Gastrocnemius medialis (tissue), 4 donors: ENCODE results near the gene NPTN. TPM values are rescaled to one million over a fixed set of nuclear protein-coding genes. Genes with fewer than 3 reads are reported as not detected.

ENCODE experiments used
- ATAC-seq, 2 donors: fragments of 150-250 bp; one replicate each; pipeline ENCODE4 v1.9.1; 2016
- DNase-seq, 2 donors: peaks; one replicate each; pipeline ENCODE4 v3.0.0-alpha.2; 2019
- H3K27ac ChIP-seq, 4 donors: fragments of 200-600 bp; sonication (generic); 1 replicate in 1 of 4; 2 replicates in 3 of 4; pipeline ENCODE4 v1.5.1; 2016 to 2018; ENCODE audit warnings: mild to moderate bottlenecking in 2 of 4, moderate library complexity in 1 of 4
- H3K27me3 ChIP-seq, 3 donors: fragments of 200-600 bp; sonication (generic) in 2 of 3; 1 replicate in 1 of 3; 2 replicates in 2 of 3; pipeline versions ENCODE4 v1.5.1 to v1.6.0; 2016 to 2019; ENCODE audit warnings: mild to moderate bottlenecking in 1 of 3, moderate library complexity in 1 of 3
- H3K36me3 ChIP-seq, 2 donors: fragments of 200-600 bp; sonication (generic) in 1 of 2; one replicate each; pipeline ENCODE4 v1.5.1; 2017 to 2018
- H3K4me1 ChIP-seq, 2 donors: fragments of 200-600 bp; sonication (generic) in 1 of 2; one replicate each; pipeline ENCODE4 v1.5.1; 2016 to 2017; ENCODE audit warnings: mild to moderate bottlenecking in 2 of 2
- H3K4me3 ChIP-seq, 4 donors: fragments of 200-600 bp; sonication (generic) in 3 of 4; 1 replicate in 1 of 4; 2 replicates in 3 of 4; pipeline ENCODE4 v1.5.1; 2016 to 2019; ENCODE audit warnings: mild to moderate bottlenecking in 2 of 4
- H3K9me3 ChIP-seq, 3 donors: fragments of 200-600 bp; sonication (generic) in 2 of 3; 1 replicate in 1 of 3; 2 replicates in 2 of 3; pipeline ENCODE4 v1.5.1; 2016 to 2019
- POLR2A ChIP-seq, 2 donors: fragments of 450-650 bp; IDR thresholded peaks; one replicate each; pipeline ENCODE4 v1.6.1; 2017; ENCODE audit warnings: antibody characterized with exemption in 2 of 2, mild to moderate bottlenecking in 2 of 2, moderate library complexity in 2 of 2
- in situ Hi-C, 4 donors: fragments of 200-750 bp; cut with MboI; loops; one replicate each; pipeline versions ENCODE4 v1.15.0 to v1.8.0; 2017; ENCODE audit warnings: low sequenced_read_pairs in 4 of 4
- intact Hi-C: fragments of 100-400 bp; cut with DNase I; formaldehyde crosslinking; loops from one replicate; pipeline ENCODE4 v1.15.1; 2023; ENCODE audit warnings: low total_unique reads
- total RNA-seq, 4 donors: library from RNA; depleted of rRNA; stranded (reverse); fragments of >200 nt; gene quantifications; one replicate each; pipeline versions ENCODE4 v1.1.0 to v1.2.3, GENCODE V29; 2016
- TF ChIP-seq, protein P1 (sequence below), 5 experiments: fragments of 450-650 bp in 3 of 5; fragments of 200-600 bp in 2 of 5; sonication (generic) in 2 of 5; IDR thresholded peaks in 4 of 5; conservative IDR thresholded peaks in 1 of 5; 1 replicate in 4 of 5; 2 replicates in 1 of 5; pipeline ENCODE4 v1.5.1; 2016 to 2019; ENCODE audit warnings: antibody characterized with exemption in 5 of 5, mild to moderate bottlenecking in 3 of 5, moderate library complexity in 3 of 5

NPTN gene
- total RNA-seq, 4 donors from 2014 or later: 26.5 to 32.9 (median 29.7) TPM

DNA sequence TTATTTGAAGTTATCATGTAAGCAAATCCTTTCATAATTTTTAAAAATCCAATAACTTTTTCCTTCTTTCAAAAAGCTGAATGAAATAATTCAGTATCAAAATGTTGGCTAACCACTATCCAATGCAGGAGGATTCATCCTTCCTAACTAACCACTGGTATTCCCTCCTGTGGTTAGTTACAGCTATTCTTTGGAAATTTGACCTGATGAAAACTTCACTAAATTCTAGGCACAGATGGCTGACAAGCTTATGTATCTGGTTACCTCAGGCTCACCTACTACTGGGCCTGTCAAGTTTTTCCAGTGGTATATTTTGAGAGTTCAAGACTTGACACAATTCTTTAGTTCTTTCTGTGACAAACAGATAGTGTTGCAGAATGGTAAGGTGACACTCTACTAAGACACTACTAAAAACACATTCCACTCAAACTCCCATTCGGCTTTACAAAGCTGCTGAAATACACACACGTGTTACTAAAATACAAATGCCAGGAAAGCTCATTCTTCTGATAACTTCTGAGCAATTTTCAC, 15.8 kb downstream of the NPTN start:
- TF ChIP-seq, protein P1, sequence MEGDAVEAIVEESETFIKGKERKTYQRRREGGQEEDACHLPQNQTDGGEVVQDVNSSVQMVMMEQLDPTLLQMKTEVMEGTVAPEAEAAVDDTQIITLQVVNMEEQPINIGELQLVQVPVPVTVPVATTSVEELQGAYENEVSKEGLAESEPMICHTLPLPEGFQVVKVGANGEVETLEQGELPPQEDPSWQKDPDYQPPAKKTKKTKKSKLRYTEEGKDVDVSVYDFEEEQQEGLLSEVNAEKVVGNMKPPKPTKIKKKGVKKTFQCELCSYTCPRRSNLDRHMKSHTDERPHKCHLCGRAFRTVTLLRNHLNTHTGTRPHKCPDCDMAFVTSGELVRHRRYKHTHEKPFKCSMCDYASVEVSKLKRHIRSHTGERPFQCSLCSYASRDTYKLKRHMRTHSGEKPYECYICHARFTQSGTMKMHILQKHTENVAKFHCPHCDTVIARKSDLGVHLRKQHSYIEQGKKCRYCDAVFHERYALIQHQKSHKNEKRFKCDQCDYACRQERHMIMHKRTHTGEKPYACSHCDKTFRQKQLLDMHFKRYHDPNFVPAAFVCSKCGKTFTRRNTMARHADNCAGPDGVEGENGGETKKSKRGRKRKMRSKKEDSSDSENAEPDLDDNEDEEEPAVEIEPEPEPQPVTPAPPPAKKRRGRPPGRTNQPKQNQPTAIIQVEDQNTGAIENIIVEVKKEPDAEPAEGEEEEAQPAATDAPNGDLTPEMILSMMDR (IDR thresholded peaks at IDR 0.05 in 4 of 5, conservative IDR thresholded peaks at IDR 0.05 in 1 of 5): no peak
- TF ChIP-seq POLR2A (IDR thresholded peaks at IDR 0.05): no peak
- peaks cover 60 to 62% of the 10 kb centered on the region in 2 donors for H3K4me1 ChIP-seq
- H3K27me3 ChIP-seq: no peaks in the 10 kb centered on the region
- no peak overlapping the region for H3K4me3 ChIP-seq
- ATAC-seq (peak in 1 of 2 donors; percentile 35), DNase-seq (no peak)
- in situ Hi-C loops: no loop called here
- no peaks in the 10 kb centered on the region for H3K36me3 ChIP-seq
- intact Hi-C loops: no loop called here
- peak overlapping the region in 2 of 4 donors; percentile 1 to 24 for H3K27ac ChIP-seq
- no peaks in the 10 kb centered on the region for H3K9me3 ChIP-seq

DNA sequence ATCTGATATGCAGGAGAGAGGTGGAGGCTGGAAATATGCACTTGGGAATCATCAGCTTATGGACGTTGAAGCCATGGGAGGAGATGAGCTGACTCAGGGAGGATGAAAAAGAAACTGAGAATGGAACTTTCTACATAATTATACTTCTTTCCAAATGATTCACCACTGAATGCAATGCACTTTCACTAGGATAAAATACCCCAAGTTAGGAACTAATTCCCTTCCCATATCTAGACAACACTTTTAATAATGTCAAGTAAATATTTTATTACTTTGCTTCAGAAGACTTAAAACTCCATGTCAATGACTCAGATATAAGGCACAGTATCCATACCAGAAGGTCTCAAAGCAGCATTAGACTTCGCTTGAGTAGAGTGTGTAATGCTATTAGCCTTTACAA, 24.2 kb downstream of the NPTN start:
- Histone ChIP-seq H3K36me3 (no peaks in the 10 kb centered on the region), H3K27ac (no peak overlapping the region), H3K9me3 (no peaks in the 10 kb centered on the region), H3K4me1 (peaks cover 43 to 59% of the 10 kb centered on the region in 2 donors), H3K27me3 (no peaks in the 10 kb centered on the region), H3K4me3 (no peak overlapping the region)
- intact Hi-C loops (no loop called here), in situ Hi-C loops (no loop called here)
- DNase-seq (no peak), ATAC-seq (no peak)
- TF ChIP-seq, protein P1 (IDR thresholded peaks at IDR 0.05 in 4 of 5, conservative IDR thresholded peaks at IDR 0.05 in 1 of 5): no peak
- no peak for TF ChIP-seq POLR2A (IDR thresholded peaks at IDR 0.05)

DNA sequence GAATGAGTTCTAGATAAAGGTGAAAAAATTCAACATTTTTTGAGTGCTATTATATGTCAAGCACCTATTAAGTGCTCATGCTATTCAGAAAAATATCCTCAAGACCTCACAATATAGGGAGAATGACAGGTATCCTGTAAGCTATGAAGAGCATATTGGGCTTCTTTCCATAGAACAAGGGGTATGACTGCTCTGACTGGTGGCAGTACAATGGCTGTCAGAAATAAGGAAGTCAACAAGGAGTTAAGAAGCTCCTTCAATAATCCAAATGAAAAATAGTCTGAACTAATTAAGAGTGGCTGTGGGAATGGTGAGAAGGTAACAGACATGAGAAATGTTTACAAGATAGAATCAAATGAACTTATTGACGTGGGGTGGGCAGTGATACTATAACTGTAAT, 24.7 kb downstream of the NPTN start:
- intact Hi-C loops: no loop called here
- H3K4me3 ChIP-seq: no peak overlapping the region
- TF ChIP-seq, protein P1 (IDR thresholded peaks at IDR 0.05 in 4 of 5, conservative IDR thresholded peaks at IDR 0.05 in 1 of 5): no peak
- no peak for TF ChIP-seq POLR2A (IDR thresholded peaks at IDR 0.05)
- no peaks in the 10 kb centered on the region for H3K36me3 ChIP-seq
- ATAC-seq: no peak
- H3K27ac ChIP-seq: no peak overlapping the region
- DNase-seq: no peak
- in situ Hi-C loops: no loop called here
- H3K4me1 ChIP-seq: peaks cover 44 to 64% of the 10 kb centered on the region in 2 donors
- H3K9me3 ChIP-seq: no peaks in the 10 kb centered on the region
- no peaks in the 10 kb centered on the region for H3K27me3 ChIP-seq

DNA sequence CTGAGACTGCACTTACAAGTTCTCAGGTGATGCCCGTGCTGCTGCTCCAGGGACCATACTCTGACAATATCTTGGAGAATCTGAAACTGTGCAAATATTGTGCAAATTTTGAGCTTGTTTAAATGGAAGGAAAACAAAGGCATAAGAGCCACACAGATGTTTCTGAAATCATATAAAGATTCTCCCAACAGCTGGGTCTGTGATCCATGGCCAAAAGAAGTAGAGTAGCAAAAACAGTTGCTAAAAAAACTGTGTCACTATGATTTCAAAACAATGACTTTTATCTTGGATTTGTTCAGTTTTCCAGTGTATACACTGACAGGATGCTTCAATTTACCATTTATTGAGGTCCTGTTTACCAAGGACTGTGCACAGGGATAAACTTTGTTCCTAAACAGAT, 25.3 kb downstream of the NPTN start:
- intact Hi-C loops: no loop called here
- ATAC-seq (no peak), DNase-seq (no peak)
- in situ Hi-C loops: no loop called here
- TF ChIP-seq POLR2A (IDR thresholded peaks at IDR 0.05): no peak
- TF ChIP-seq, protein P1 (IDR thresholded peaks at IDR 0.05 in 4 of 5, conservative IDR thresholded peaks at IDR 0.05 in 1 of 5): no peak
- no peak overlapping the region for H3K4me3 ChIP-seq
- no peaks in the 10 kb centered on the region for H3K9me3 ChIP-seq
- H3K36me3 ChIP-seq: no peaks in the 10 kb centered on the region
- peaks cover 45 to 70% of the 10 kb centered on the region in 2 donors for H3K4me1 ChIP-seq
- no peaks in the 10 kb centered on the region for H3K27me3 ChIP-seq
- no peak overlapping the region for H3K27ac ChIP-seq

DNA sequence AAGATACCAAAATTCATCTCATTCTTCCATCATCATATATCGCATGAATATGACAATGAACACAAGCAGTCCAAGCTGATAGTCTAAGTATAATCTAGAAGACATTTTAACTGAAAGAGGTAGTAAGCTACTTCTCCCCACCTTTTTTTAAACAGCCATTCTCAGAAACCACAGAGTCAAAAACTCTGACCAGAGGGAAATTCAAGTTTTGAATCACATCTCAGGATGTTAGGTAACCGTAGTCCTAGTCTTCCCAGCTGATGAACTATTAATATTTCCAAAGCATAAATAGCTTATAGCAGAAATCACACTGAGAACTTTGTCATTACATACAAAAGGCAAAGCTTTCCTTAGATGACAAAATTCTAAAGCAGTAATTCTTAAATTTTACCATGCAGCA, 25.8 kb downstream of the NPTN start:
- H3K27me3 ChIP-seq: no peaks in the 10 kb centered on the region
- no peak overlapping the region for H3K27ac ChIP-seq
- intact Hi-C loops (no loop called here), in situ Hi-C loops (no loop called here)
- no peak for DNase-seq
- no peak for TF ChIP-seq POLR2A (IDR thresholded peaks at IDR 0.05)
- TF ChIP-seq, protein P1 (IDR thresholded peaks at IDR 0.05 in 4 of 5, conservative IDR thresholded peaks at IDR 0.05 in 1 of 5): no peak
- H3K36me3 ChIP-seq: no peaks in the 10 kb centered on the region
- no peak for ATAC-seq
- peaks cover 49 to 75% of the 10 kb centered on the region in 2 donors for H3K4me1 ChIP-seq
- no peak overlapping the region for H3K4me3 ChIP-seq
- H3K9me3 ChIP-seq: no peaks in the 10 kb centered on the region
